ENCODE results near the gene NCBP1.

The NCBP1 gene

GRCh38 chr9:97660847-97661246 lies 27.2 kb downstream of the NCBP1 start:
- DNase-seq (ENCODE audit: insufficient read length, low spot score) (no peak), FAIRE-seq (no peak)
- no peak for TF ChIP-seq CTCF (IDR thresholded peaks at IDR 0.05; ENCODE audit: insufficient read depth, missing control alignments)

- DNase-seq (ENCODE audit: insufficient read length, low spot score) (no peak), FAIRE-seq (no peak)
- TF ChIP-seq CTCF (IDR thresholded peaks at IDR 0.05; ENCODE audit: insufficient read depth, missing control alignments) = no peak
Observed at GRCh38 chr9:97665742-97666141, 32.1 kb downstream of the NCBP1 start.

GRCh38 chr9:97666907-97667686 lies 33.5 kb downstream of the NCBP1 start:
- DNase-seq (ENCODE audit: insufficient read length, low spot score) (no peak), FAIRE-seq (no peak)
- no peak for TF ChIP-seq CTCF (IDR thresholded peaks at IDR 0.05; ENCODE audit: insufficient read depth, missing control alignments)

- DNase-seq (ENCODE audit: insufficient read length, low spot score) (no peak), FAIRE-seq (no peak)
- no peak for TF ChIP-seq CTCF (IDR thresholded peaks at IDR 0.05; ENCODE audit: insufficient read depth, missing control alignments)
Observed at GRCh38 chr9:97668485-97668884, 34.9 kb downstream of the NCBP1 start.

GRCh38 chr9:97670586-97670985 lies 37.0 kb downstream of the NCBP1 start:
- no peak for FAIRE-seq
- no peak for TF ChIP-seq CTCF (IDR thresholded peaks at IDR 0.05; ENCODE audit: insufficient read depth, missing control alignments)
- no peak for DNase-seq (ENCODE audit: insufficient read length, low spot score)

GRCh38 chr9:97672403-97672802 lies 38.8 kb downstream of the NCBP1 start:
- DNase-seq (ENCODE audit: insufficient read length, low spot score) (no peak), FAIRE-seq (no peak)
- TF ChIP-seq CTCF (IDR thresholded peaks at IDR 0.05; ENCODE audit: insufficient read depth, missing control alignments) = no peak

GRCh38 chr9:97673922-97674321 lies 40.3 kb downstream of the NCBP1 start:
- no peak for TF ChIP-seq CTCF (IDR thresholded peaks at IDR 0.05; ENCODE audit: insufficient read depth, missing control alignments)
- FAIRE-seq (no peak), DNase-seq (ENCODE audit: insufficient read length, low spot score) (no peak)

Measured in D721Med (cell line).